Activated effector memory CD4-positive, alpha-beta T cell treated with anti-CD3 and anti-CD28 coated beads, Interleukin-2, amount 50 U/mL, for 16 hours (primary cell): ENCODE results near the gene KIRREL3.

Source experiments
- DNase-seq: peaks from one replicate; pipeline ENCODE4 v3.0.0-alpha.2; 2020

KIRREL3 gene

GRCh38 chr11:126658306-126659056 is 342.1 kb downstream of the KIRREL3 start:
- DNase-seq: no peak

DNA sequence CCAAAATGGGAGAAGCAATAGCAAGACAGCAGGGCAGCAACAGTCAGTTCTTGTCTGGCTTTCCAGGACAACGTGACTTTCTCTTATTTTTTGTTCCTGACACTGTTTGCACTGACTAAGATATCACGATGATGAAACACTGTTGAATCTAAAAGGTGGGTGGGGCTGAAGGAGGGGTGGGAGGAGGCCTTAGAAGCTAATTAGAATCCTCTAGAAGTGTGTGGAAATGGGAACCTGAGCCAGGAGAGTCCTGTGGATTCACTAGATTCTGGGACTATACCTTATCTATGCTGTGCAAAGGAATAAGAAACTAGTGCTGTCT is 344.8 kb downstream of the KIRREL3 start:
- no peak for DNase-seq

GRCh38 chr11:126654886-126655806 is 345.4 kb downstream of the KIRREL3 start:
- no peak for DNase-seq

DNA sequence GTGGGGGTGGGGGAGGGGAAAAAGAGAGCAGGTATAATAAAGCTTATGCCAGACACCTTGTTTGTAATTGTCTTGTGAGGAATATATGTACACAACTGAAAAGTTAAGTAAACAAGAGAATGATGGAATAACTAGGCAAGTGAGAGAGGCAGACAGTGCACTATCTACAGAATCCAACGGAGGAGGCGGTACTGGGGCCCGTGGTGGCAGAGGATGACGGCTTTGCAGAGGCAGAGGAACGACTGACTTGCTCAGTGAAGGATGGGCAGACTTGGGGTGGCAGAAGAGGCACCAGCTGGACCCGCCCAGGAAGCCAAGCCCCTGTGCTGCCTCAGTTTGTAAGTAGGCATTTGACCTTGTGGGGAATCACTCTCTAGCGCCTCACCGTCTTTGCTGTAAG is 347.5 kb downstream of the KIRREL3 start:
- no peak for DNase-seq

DNA sequence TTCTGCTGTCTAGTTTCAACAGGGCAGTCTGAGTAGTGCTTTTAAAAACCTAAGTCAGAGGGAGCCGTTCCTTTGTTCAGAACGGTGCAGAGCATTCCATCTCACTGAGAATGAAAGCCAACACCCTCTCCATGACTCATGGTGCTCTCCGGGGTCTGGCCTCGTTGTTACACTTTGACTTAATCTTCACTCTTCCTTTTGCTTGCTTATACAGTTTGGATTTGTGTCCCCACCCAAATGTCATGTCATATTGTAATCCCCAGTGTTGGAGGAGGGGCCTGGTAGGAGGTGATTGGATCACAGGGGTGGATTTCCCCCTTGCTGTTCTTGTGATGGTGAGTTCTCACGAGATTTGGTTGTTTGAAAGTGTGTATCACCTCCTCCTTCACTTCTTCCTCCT is 352.8 kb downstream of the KIRREL3 start:
- DNase-seq: no peak

DNA sequence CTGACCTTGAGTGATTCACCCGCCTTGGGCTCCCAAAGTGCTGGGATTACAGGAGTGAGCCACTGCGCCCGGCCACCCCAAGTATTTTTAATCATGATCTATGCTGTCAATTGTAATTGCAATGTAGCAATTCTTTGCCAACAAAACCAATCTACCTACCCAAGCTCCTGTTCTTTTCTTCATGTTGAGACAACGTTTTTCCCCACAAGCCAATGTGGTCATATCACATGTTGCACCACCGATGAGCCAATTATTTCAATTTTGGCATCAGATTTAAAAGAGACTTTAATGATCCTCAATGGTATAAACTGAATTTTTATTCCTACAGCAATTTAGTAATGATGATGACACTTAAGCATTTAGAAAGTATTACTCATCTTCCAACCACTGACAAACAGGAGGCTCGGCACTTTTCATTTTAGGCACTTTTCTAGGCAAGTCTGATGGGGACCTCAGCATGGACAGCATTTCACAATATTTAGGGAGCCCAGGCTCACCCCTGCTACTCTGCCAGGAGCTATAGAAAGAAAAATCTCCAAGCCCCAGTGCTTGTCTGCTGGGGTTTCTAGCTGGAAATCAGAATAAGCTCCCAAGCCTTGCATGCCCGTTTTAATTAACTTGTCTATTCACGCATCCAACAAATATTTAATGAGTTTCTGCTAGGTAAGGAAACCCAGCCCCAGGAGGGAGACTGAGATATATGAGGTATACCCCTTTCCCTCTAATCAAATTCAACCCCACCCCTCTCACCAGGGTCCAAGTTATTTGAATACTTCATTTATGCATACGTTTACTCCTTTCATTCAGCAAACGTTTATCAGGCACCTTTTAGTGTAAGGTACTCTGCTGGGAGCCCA is 353.6 kb downstream of the KIRREL3 start:
- DNase-seq: no peak

DNA sequence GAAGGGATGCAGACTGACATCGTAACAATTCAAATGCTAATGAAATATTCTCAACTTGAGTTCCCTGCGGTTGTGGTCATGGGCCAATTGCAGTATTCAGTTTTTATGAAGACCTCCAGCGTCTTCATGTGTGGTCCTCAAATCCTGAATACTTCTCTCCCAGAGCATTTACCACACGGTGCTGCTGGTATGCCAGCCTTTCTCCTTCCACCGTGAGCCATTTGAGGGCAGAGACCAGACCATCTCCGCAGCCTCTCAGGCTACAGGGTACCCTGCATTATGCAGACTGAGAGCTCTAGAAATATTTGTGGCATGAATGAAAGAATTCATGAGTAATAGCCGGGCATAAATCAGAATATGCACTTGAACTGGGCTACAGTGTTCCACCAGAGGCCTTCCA is 355.4 kb downstream of the KIRREL3 start:
- no peak for DNase-seq

GRCh38 chr11:126640186-126640585 is 360.4 kb downstream of the KIRREL3 start:
- no peak for DNase-seq

GRCh38 chr11:126639692-126640091 is 360.9 kb downstream of the KIRREL3 start:
- DNase-seq: no peak

DNA sequence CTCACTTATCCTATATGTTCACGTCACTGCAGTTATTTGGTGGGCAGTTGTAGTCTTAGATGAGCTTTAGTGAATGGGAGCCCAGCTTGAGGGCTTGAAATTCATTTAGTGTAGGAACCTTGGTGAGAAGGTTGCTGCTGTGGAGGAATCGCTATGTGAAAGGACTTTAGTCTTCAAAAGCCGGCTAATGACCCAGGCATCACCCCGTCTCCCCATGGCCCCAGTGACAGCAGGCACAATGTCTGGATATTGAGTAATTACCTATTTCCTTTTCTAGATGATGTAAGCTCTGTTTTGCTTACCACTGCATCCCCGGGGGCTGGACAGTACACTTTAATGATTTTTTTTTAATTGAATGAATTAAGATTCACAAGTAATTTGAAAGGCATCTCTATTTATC is 361.9 kb downstream of the KIRREL3 start:
- no peak for DNase-seq

DNA sequence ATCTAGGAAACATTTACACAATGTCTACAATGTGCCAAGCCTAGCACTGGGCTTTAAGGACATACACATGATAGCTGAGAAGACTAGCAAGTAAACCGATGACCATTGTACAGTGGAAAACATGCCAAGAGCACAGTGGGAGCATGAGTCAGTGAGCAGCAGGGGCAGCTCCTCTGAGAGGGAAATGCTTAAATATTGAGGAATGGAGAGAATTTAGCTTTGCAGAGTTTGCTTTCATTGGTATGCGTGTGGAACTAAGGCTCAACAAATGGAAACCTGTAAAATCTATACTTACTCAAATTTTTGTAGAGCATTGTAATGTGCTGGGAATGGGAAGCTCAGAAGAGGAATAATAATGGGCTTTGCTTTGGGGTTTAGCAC is 362.8 kb downstream of the KIRREL3 start:
- no peak for DNase-seq

DNA sequence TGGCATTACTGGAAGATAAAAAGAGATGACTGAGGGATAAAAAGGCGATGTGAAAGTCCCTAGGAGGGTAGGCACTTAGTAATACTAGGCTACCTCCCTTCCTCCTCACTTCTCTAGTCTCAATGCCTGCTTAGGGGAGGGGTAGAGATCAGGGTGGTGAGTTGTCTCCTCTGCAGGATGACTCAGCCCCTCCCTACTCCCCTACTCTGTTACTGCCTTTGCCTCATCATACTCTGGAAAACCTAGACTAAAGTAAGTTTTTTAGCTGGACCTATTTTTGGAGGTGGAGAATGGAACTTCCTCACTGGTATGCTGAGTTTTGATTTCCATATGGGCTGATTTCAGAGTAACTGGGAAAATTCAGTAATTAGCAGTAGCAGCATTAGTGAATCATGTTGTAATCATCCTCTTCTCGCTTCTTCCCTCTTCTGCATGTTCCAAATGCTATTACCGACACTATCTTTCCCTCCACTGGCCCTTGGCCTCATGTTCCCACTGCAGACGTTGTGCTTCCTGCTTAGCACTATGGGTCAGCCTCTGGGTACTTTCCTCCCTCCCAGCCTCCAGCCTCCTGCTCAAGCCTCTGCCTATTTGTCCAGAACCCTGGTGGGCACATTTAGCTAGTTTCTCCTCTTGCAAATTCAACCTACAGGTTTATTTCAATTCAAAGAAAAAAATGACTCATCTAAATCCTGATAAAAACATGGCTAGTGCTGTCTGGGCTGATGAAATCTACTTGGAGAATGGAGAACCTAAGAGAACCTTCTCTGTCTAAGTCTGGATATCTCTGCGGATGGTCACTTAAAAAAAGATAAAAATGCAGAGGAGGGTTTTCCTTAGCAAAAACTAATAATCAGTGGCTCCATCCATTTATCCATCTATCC is 363.4 kb downstream of the KIRREL3 start:
- no peak for DNase-seq

- DNase-seq: no peak
Measured at GRCh38 chr11:126635511-126635910, 365.1 kb downstream of the KIRREL3 start.

DNA sequence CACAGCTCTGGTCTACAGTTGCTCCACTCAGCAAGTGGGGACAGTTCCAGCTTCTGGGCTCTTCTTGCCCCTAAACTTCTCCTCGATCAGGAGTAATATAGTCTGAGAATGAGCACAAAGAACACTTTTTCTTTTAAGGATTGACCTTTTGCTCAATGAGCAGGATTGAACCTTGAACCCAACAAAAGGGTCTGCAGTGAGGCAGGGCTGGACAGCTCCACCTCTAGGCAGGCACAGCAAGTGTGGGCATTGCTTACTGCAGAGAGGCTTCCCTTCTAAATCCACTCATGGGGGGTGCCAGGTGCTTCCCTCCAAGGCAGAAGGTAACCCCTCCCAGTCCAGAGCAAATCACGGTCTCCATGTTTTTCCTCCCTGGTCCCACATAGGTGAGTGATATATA is 365.6 kb downstream of the KIRREL3 start:
- no peak for DNase-seq

GRCh38 chr11:126633330-126633729 is 367.2 kb downstream of the KIRREL3 start:
- no peak for DNase-seq

DNA sequence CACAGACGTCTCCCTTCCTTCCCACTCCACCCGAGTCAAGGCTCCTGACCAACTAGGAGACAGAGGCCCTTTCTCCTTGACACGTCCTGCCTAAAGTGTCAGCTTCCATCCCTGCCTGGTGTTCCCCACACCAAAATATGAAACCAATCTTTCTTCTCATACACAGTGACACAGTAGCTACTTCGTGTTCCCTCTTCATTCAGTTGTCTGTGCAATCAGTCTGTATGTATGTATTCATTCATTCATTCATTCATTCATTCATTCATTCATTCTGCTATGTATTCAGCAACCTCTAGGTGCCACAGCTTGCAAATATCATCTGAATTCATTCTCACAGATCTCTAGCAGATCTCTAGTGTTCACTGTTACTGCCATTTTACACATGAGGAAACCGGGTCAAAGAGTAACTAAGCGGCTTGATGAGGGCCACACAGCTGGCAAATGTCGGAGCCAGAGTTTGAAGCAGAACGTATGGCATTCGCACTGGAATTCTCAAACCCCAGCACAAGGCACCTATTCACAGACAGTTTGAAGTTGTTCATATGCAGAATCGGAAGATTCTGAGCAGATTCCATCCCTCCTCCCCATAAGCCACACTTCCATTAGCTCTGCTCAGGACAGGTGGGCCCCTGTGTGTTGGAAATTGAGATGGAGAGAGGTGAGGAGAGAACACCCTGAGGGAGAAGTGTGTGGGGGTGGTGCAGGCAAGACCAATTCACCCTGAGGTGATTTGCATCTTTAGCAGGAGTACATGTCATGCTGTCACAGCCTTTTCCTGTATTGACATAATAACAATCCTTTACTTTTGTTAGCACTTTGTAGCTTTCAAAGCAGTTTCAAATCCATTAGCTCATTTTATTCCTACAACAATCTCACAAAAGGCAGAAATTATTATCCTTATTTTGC is 369.4 kb downstream of the KIRREL3 start:
- no peak for DNase-seq

- no peak for DNase-seq
Measured at GRCh38 chr11:126630488-126630887, 370.1 kb downstream of the KIRREL3 start.

GRCh38 chr11:126628790-126629621 is 371.6 kb downstream of the KIRREL3 start:
- DNase-seq: no peak

GRCh38 chr11:126628450-126628789 is 372.1 kb downstream of the KIRREL3 start:
- DNase-seq: no peak

GRCh38 chr11:126627421-126627820 is 373.1 kb downstream of the KIRREL3 start:
- DNase-seq: no peak
